H1 (cell line): ENCODE measurements around the gene SMIM38. TPM values are rescaled to one million over a fixed set of nuclear protein-coding genes. Genes with fewer than 3 reads are reported as not detected.

Experiments used
- ASH2L ChIP-seq: fragments of 200-600, 300-600 bp; sonication (generic); IDR thresholded peaks from one replicate; pipeline ENCODE4 v1.7.1; 2017; ENCODE audit warnings: low read length
- CHD2 ChIP-seq: IDR thresholded peaks from 2 replicates; pipeline ENCODE4 v1.6.1; 2012; ENCODE audit warnings: low read length, improper control_type of control experiment
- CHD7 ChIP-seq: fragments of 300-600 bp; sonication (generic); IDR thresholded peaks from 2 replicates; pipeline ENCODE4 v1.7.1; 2012; ENCODE audit warnings: low read length, moderate library complexity, mild to moderate bottlenecking, inconsistent platforms; ENCODE audit not compliant: insufficient replicate concordance
- EGR1 ChIP-seq: IDR thresholded peaks from 2 replicates; pipeline ENCODE4 v1.6.1; 2011; ENCODE audit warnings: low read depth, low read length, borderline replicate concordance
- FOSL1 ChIP-seq: IDR thresholded peaks from 2 replicates; pipeline ENCODE4 v1.6.1; 2011; ENCODE audit warnings: mild to moderate bottlenecking, low read depth, low read length, moderate library complexity; ENCODE audit not compliant: insufficient read depth
- GABPA ChIP-seq: IDR thresholded peaks from 2 replicates; pipeline ENCODE4 v1.6.1; 2011; ENCODE audit warnings: mild to moderate bottlenecking, low read length, moderate library complexity, borderline replicate concordance; ENCODE audit not compliant: insufficient read depth
- JUN ChIP-seq: IDR thresholded peaks from 2 replicates; pipeline ENCODE4 v1.6.1; 2011; ENCODE audit warnings: low read depth, mild to moderate bottlenecking, improper control_type of control experiment, low read length
- KDM1A ChIP-seq: fragments of 200-600, 300-600 bp; sonication (generic); IDR thresholded peaks from 2 replicates; pipeline ENCODE4 v1.7.1; 2016; ENCODE audit warnings: mild to moderate bottlenecking, low read length, borderline replicate concordance
- KDM5A ChIP-seq: fragments of 200-600 bp; IDR thresholded peaks from 2 replicates; pipeline ENCODE4 v1.7.1; 2012; ENCODE audit warnings: mild to moderate bottlenecking, low read length, inconsistent platforms, mixed read lengths
- POLR2AphosphoS5 ChIP-seq: IDR thresholded peaks from 2 replicates; pipeline ENCODE4 v1.6.1; 2011; ENCODE audit warnings: low read depth, low read length
- SIN3A ChIP-seq, 2 experiments: IDR thresholded peaks in 1 of 2; conservative IDR thresholded peaks in 1 of 2; 2 replicates each; pipeline ENCODE4 v1.6.1; 2011 to 2012; ENCODE audit warnings: low read length in 2 of 2, improper control_type of control experiment in 1 of 2, low read depth in 1 of 2, mild to moderate bottlenecking in 1 of 2
- polyA plus RNA-seq, 7 experiments: library from polyadenylated mRNA; depleted of rRNA in 3 of 7; stranded (reverse) in 5 of 7; unstranded in 2 of 7; fragments of >200 nt in 5 of 7; fragments of 200-250 nt in 2 of 7; gene quantifications; 1 replicate in 5 of 7; 2 replicates in 1 of 7; 4 replicates in 1 of 7; pipeline versions ENCODE4 v1.2.1 to v1.2.3, GENCODE V29; 2011 to 2013; ENCODE audit warnings: missing spikeins in 2 of 7, mixed read lengths in 2 of 7
- total RNA-seq: library from RNA; stranded (reverse); fragmentation: NEBNext Ultra II Directional; extraction: Animal tissue kit (Norgen Biotek cat#: 25700); gene quantifications from 2 replicates; pipeline ENCODE4 v1.2.1, GENCODE V29; 2021

The SMIM38 gene
- total and polyA plus RNA-seq, 2 of the 8 experiments (the other 6 are each of a cell fraction or from before 2014, with no cell fraction given), result 0.17 to 0.20 TPM

- TF ChIP-seq CHD7 (no peak), FOSL1 (no peak), KDM1A (no peak), JUN (no peak), CHD2 (no peak), EGR1 (no peak), POLR2AphosphoS5 (no peak), ASH2L (no peak), KDM5A (no peak), SIN3A (conservative IDR thresholded peaks at IDR 0.05 in 1 of 2, IDR thresholded peaks at IDR 0.05 in 1 of 2; ENCODE audit: low read depth in 1 of 2, low read length in 2 of 2) (no peak), GABPA (no peak)
These were observed 35.2 kb downstream of the SMIM38 start (continued) for GRCh38 chr11:69190796-69191536.
